ENCODE data around the gene TBX15.

- TF ChIP-seq POLR2AphosphoS5 (IDR thresholded peaks at IDR 0.05) (no peak), CTCF (IDR thresholded peaks at IDR 0.05) (no peak), POLR2A (IDR thresholded peaks at IDR 0.05) (no peak)
Observed at GRCh38 chr1:118918230-118918939, 69.8 kb downstream of the TBX15 start.
